Esophagus muscularis mucosa (tissue), 4 donors: ENCODE measurements around the gene TMEM250.

Experiments used
- CTCF ChIP-seq, 3 experiments: fragments of 200-600 bp in 2 of 3; fragments of 450-650 bp in 1 of 3; sonication (generic) in 2 of 3; IDR thresholded peaks; one replicate each; pipeline ENCODE4 v1.5.1; 2017 to 2019; ENCODE audit warnings: antibody characterized with exemption in 3 of 3, mild to moderate bottlenecking in 2 of 3, moderate library complexity in 1 of 3
- EP300 ChIP-seq: sonication (generic); formaldehyde crosslinking; IDR thresholded peaks from one replicate; pipeline ENCODE4 v1.6.1; 2017; ENCODE audit warnings: antibody characterized with exemption
- POLR2A ChIP-seq: fragments of 450-650 bp; IDR thresholded peaks from one replicate; pipeline ENCODE4 v1.6.1; 2017; ENCODE audit warnings: antibody characterized with exemption, moderate library complexity, mild to moderate bottlenecking, low read depth
- POLR2AphosphoS5 ChIP-seq, 2 donors: sonication (generic); formaldehyde crosslinking; IDR thresholded peaks; one replicate each; pipeline ENCODE4 v1.6.1; 2017; ENCODE audit warnings: antibody characterized with exemption in 2 of 2

- TF ChIP-seq CTCF (IDR thresholded peaks at IDR 0.05) (no peak), POLR2A (no peak), POLR2AphosphoS5 (IDR thresholded peaks at IDR 0.05) (no peak), EP300 (no peak)
These were observed 9.9 kb downstream of the TMEM250 start for GRCh38 chr9:136108648-136109266.
